HT-29 (cell line): ENCODE results near the gene PRAMEF12. TPM values are rescaled to one million over a fixed set of nuclear protein-coding genes. Genes with fewer than 3 reads are reported as not detected.

ENCODE experiments used
- total RNA-seq: library from RNA; depleted of rRNA; stranded (reverse); fragments of >200 nt; shearing (Covaris generic); gene quantifications from 2 replicates; pipeline ENCODE4 v1.2.3, GENCODE V29; 2014; rRNA removed

PRAMEF12 gene
- total RNA-seq, 1 experiment from 2014 or later = not detected

Other genes with a start within 250 kb of the PRAMEF12 start
- 84.8 and 90.2 TPM in 2 replicates for gene DHRS3, start 155.5 kb upstream of the PRAMEF12 start, total RNA-seq
- not detected in 2 replicates for gene AADACL4, start 129.7 kb upstream of the PRAMEF12 start, total RNA-seq
- gene AADACL3, start 57.6 kb upstream of the PRAMEF12 start, total RNA-seq = not detected in 2 replicates
- not detected in 2 replicates for gene CFAP107, start 27.5 kb upstream of the PRAMEF12 start, total RNA-seq
- gene PRAMEF1, start 17.7 kb downstream of the PRAMEF12 start, total RNA-seq = not detected in 2 replicates
- gene PRAMEF11, start 57.7 kb downstream of the PRAMEF12 start, total RNA-seq = not detected in 2 replicates
- not detected in 2 replicates for gene HNRNPCL1, start 75.0 kb downstream of the PRAMEF12 start, total RNA-seq
- not detected in 2 replicates for gene PRAMEF2, start 83.3 kb downstream of the PRAMEF12 start, total RNA-seq
- not detected in 2 replicates for gene PRAMEF4, start 112.5 kb downstream of the PRAMEF12 start, total RNA-seq
- gene PRAMEF10, start 124.5 kb downstream of the PRAMEF12 start, total RNA-seq = not detected in 2 replicates
- gene PRAMEF7, start 142.9 kb downstream of the PRAMEF12 start, total RNA-seq = not detected in 2 replicates
- not detected in 2 replicates for gene PRAMEF6, start 173.8 kb downstream of the PRAMEF12 start, total RNA-seq